ENCODE data around the gene HP.

The HP gene

DNA sequence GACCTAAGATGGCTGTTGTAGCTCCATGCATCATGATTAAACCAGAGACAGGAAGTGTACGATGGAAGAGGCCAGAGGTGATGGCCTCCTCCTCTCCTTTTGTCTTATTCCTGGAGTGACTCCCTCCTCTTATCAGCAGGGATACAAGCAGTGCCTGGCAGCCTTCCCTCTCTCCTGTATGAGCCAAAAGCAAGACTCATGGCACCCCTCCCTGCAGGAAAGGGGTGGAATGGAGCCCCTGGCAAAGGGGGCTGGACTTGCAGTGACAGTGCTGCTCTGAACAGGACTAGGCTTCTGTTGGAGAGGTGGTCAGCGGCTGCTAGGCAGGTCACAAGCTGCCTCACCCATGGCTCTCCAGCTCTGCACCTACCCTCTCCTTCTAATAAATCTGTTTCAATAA is 30.7 kb downstream of the HP start:
- no peak for DNase-seq (ENCODE audit: low spot score)

DNA sequence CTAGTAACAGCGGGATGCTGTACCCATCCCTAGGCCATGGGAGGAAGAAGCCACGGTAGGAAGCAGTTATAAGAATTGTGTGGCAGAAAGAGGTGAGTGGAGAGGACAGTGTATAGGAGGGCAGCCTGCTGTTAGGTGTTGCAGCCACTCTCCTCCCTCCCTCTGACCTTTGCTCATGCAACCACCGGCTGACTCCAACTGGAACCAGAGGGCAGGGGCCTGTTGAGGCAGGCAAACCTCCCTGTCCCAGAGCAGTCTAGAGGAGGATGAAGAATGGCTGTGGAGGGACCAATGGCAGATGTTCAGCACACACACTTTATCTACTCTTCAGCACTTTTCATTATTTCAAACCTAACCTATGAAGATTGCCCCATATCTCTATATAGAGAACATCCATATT is 36.9 kb downstream of the HP start:
- no peak for DNase-seq (ENCODE audit: low spot score)

DNA sequence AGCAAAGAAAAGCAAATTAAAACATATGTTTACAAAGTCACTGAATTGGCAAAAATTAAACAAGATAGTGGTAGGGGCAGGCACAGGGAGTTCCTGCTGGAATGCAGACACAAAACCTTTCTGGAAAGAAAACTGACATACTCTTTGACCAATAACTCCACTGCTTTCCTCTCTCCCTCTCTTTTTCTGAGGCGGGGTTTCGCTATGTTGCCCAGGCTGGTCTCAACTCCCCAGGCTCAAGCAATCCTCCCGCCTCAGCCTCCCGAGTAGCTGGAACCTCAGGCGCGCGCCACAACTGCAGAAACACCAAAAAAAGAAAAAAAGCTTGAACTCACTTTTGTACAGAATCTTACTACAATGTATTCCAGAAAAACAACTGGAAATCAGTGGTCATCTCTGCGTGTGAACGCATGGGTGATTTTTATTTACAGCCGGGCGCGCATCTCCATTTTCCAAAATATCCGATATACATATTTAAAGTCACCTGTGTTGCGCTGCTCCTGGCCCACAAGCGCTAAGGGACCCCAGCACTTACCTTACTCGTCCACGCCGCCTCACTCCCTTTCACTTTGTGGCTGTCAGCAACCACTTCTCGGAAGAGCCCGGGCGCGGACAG is 38.6 kb downstream of the HP start:
- no peak for DNase-seq (ENCODE audit: low spot score)

DNA sequence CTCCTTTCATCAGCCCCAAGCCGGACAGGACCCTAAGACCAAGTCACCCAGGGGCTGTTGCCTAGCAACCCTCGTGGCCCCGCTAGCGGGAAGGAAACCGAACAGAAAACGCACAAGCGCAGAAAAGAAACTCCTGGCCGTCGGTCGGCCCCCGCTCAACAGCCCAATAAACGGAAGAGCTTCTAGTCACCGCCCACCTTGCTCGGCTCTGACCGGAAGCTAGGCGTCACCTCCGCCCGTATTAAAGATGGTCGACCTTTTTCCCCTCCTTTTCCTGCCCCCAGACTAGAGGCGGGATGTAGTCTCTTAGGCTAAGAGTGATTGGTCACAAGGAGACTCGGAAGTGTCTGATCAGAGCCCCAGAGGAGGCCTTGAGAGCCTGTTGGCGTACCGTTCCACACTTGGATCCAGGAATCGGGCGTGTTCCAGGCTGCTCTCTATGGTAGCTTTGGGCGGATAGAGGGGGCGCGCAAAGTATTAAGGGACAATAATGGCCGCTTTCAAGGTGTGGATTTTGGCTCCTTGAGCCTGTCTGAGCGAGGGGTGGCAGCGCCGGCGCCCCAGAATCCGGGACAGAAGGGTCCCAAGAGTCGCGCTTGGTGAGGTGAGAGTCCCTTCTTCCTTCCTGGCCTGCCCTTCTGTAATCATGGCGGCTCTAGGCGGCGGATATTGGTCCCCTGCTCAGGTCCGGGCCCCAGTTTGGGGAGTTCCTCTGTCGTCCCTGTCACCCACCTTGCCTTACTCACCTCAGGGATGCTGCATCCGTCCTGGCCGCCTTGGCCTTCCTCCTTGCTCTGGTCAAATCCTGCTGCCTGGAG is 39.4 kb downstream of the HP start, which contains the start of the genes DHX38 and TXNL4B:
Gene DHX38, plus strand, starts transcription at position 400 of the 818 bp plus-strand sequence. CDS start 2,311 bp downstream, outside the sequence.
Gene TXNL4B, minus strand, starts transcription at position 173 of the 818 bp plus-strand sequence. CDS start 2,871 bp downstream, outside the sequence.
- peak; percentile 97 for DNase-seq (ENCODE audit: low spot score)

DNA sequence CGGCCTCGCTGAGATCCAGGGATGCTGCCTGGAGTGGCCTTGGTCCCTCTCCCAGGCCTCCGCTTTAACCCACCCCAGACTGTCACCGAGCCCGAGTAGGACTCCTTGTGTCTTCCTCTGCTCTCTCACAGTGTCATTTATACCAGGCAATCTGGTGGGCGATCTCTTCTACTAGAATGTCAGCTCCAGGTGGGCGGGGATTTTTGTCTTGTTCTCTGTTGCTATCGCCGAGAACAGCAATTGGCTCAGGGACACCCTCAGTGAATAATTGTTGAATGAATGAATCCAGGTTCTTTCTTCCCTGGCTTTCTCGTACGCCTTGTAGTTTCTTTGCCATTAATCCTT is 39.9 kb downstream of the HP start:
- DNase-seq (ENCODE audit: low spot score) = peak; percentile 40

DNA sequence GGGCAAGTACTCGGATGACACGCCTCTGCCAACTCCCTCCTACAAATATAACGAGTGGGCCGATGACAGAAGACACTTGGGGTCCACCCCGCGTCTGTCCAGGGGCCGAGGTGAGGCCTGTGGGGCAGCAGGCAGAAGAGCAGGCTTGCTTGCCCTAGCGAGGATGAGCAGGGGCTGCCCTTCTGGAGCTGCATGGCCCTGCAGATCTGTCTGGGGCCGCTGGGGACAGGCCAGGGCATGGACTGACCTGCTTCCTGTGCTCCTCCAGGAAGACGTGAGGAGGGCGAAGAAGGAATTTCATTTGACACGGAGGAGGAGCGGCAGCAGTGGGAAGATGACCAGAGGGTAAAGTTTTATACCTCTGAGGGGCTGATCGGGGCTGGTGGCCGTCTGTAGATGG is 44.6 kb downstream of the HP start:
- no peak for DNase-seq (ENCODE audit: low spot score)

DNA sequence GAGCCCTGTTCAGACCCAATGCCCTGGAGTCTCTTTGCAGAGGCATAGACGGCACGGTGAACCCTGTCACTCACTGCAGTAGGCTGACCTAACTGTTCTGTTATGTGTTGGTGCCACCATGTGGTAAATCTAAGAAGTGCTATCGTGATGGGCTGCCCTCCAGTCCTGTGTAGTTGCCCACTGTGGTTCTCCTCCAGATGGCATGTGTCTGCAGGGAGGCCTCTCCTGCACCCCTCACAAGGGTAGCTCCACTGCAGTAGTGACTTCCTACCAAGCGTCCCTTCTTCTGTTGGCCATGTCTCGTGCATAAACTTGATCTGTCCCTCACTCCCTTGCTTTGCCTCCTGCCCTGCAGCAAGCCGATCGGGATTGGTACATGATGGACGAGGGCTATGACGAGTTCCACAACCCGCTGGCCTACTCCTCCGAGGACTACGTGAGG is 45.1 kb downstream of the HP start:
- peak; percentile 76 for DNase-seq (ENCODE audit: low spot score)

DNA sequence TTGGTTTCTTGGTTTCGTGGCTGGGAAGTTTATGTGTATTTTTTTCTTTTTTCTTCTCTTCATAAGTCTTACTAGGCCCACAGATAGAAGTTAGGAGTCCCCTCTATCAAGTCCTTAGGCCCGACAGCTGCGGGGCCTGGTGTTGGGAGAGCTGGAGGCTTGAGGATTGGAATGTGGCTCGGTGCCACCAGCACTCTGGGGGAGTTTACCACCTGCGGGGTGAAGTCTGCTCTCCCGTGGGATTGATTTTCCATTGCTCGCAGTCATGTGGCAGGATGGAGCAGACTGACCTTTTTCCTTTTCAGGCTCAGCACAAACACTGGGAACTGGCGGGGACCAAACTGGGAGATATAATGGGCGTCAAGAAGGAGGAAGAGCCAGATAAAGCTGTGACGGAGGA is 46.9 kb downstream of the HP start:
- DNase-seq (ENCODE audit: low spot score) = no peak

DNA sequence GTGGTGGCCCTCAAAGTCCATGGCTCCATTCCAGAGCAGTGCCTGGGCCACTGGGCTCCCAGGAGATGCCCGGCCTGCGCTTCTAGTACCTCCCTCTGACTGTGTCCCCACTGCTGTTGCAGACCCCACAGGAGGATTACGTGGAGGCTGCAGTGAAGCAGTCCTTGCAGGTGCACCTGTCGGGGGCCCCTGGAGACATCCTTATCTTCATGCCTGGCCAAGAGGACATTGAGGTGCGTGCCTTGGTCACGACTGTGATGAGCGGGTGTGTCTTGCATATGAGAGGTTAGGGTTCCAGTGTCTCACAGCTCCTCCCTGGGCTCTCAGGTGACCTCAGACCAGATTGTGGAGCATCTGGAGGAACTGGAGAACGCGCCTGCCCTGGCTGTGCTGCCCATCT is 50.6 kb downstream of the HP start:
- no peak for DNase-seq (ENCODE audit: low spot score)

DNA sequence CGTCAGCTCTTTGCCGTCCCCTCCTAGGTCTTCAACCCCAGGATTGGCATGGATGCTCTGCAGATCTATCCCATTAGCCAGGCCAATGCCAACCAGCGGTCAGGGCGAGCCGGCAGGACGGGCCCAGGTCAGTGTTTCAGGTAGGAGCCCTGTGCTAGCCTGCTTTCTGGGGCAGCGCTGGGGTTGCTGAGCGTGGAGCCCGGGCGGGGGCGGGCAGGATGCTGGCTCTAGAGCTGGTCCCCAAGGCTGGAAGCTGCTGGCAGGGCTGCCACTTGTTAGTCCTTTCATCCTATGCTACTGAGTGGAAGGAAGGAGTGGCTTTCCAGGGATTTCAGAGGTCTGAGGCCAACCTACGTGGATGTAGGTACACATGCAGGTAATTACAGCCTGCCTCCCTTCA is 51.7 kb downstream of the HP start:
- no peak for DNase-seq (ENCODE audit: low spot score)

DNA sequence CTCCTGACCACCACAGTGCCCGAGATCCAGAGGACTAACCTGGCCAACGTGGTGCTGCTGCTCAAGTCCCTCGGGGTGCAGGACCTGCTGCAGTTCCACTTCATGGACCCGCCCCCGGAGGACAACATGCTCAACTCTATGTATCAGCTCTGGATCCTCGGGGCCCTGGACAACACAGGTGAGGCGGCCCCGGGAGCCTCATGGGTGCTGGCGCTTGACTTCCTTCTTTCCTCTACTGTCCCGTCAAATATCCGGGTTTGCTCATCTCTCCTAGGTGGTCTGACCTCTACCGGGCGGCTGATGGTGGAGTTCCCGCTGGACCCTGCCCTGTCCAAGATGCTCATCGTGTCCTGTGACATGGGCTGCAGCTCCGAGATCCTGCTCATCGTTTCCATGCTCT is 53.1 kb downstream of the HP start:
- no peak for DNase-seq (ENCODE audit: low spot score)

DNA sequence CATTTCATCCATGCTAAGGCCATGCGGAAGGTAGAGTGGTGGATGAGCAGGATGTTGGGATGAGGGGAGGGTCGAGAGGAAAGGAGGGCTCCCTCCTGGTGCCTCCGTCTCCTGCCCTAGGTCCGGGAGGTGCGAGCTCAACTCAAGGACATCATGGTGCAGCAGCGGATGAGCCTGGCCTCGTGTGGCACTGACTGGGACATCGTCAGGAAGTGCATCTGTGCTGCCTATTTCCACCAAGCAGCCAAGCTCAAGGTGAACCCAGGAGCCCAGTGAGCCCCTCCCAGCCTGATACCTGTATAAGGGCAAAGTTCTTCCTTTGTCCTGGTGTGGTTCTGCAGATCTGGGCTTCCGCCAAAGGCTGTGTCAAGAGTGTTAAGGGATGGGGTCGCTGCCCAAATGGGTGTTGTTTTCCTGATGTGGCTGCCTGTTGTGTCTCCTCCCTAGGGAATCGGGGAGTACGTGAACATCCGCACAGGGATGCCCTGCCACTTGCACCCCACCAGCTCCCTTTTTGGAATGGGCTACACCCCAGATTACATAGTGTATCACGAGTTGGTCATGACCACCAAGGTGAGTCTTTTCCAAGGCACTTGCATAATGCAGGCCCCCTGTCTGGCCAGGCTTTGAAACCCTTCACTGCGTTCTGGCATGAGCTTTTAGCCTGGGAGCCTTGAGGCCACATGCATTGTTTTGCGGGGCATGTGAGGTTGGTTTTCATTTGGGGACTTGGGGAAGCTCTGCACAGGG is 54.2 kb downstream of the HP start:
- DNase-seq (ENCODE audit: low spot score) = no peak

DNA sequence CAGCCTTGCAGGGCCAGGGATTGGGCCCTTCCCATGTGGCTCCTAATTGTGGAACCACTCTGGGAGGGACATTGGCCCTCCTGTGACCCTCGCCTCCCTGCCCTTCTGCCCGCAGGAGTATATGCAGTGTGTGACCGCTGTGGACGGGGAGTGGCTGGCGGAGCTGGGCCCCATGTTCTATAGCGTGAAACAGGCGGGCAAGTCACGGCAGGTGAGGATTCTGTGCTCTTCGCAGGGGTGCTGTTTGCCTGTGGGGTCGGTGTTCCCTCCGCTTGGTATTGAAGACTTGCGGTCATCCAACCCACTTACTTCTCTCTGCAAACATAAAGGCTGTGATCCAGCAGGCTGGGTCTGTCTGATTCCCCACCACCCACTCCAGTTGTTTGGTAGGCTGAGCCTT is 55.0 kb downstream of the HP start:
- DNase-seq (ENCODE audit: low spot score) = no peak

DNA sequence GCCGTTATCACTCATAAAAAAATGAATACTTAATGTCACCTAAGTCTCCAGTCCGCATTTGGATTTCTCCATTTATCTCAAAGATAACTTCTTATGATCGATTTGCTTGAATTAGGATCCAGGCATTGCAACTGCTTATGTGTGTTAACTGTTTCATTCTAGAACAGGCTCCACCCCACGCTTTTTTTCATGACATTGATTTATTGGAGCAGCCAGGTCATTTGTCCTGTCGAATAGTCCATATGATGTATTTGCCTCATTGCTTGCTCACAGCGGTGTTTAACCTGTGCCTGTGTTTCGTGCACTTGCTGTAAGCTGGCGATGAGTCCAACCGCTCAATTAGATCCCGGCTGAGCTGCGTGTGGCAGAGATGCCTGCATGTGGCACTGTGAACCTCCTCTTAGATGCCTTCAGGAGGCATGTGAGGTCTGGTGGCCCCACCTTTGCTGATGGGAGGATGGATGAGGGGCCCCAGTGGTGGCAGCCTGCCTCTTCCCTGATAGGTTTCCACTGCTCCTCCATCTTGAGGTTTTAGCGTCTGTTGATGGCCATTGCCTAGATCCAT is 55.7 kb downstream of the HP start:
- DNase-seq (ENCODE audit: low spot score) = no peak
